Measurements from ENCODE around the gene CDCP1.

- TF ChIP-seq CTCF (IDR thresholded peaks at IDR 0.05) (no peak), POLR2A (IDR thresholded peaks at IDR 0.05) (no peak)
Observed at GRCh38 chr3:45139372-45140140, 6.6 kb downstream of the CDCP1 start.

All from right lobe of liver (tissue), 4 donors.